SIG-M5 (cell line): Measurements from ENCODE around the gene RNFT1.
"Not testable (repeated sequence)": the region's sequence is repeated elsewhere in the genome, so short reads cannot be mapped to it uniquely, and the experiment has no call there.

Experiments used
- DNase-seq: peaks from one replicate; lab custom pipeline; 2025; lab: John Stamatoyannopoulos, UW

Gene RNFT1

GRCh38 chr17:59930121-59930520 lies 34.4 kb downstream of the RNFT1 start:
- not testable (repeated sequence) for DNase-seq

DNA sequence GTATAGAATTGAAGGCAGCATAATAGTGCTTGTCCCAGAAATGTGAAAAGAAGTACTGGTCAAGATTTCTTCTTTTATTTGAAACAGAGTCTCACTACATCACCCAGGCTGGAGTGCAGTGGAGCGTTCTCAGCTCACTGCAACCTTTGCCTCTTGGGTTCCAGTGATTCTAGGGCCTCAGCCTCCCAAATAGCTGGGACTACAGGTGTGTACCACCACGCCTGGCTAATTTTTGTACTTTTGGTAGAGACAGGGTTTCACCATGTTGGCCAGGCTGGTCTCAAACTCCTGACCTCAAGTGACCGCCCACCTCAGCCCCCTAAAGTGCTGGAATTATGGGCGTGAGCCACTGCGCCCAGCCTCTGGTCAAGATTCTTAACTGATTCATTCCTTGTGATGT lies 43.9 kb downstream of the RNFT1 start:
- not testable (repeated sequence) for DNase-seq

DNA sequence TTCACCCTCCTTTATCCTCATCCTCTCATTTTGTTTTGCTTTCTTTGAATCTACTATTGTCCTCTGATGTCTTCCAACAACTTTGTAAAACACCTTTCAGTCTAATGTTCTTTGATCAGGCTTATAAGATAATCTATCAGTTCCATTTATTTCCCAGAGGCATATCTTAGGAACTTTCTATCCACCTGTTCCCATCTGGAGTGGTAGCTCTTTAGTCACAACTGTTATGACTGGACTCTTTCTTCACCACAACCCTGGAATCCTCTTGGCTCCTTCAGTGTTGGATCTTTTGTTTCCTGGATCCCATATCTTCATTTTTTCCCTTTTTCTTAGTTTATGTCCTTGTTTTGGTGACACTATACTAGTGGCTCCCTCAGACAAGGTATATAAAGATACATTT lies 48.1 kb downstream of the RNFT1 start:
- DNase-seq: no peak

- DNase-seq: no peak
Measured at GRCh38 chr17:59914274-59914854, 50.2 kb downstream of the RNFT1 start.

GRCh38 chr17:59907467-59907866 lies 57.1 kb downstream of the RNFT1 start:
- DNase-seq: no peak

GRCh38 chr17:59903455-59903854 lies 61.1 kb downstream of the RNFT1 start:
- no peak for DNase-seq
